ENCODE data around the gene CALML4. TPM values are rescaled to one million over a fixed set of nuclear protein-coding genes. Genes with fewer than 3 reads are reported as not detected.

Gene CALML4
- total and polyA plus RNA-seq, 2 experiments from 2014 or later = 0.54 to 2.4 TPM

DNA sequence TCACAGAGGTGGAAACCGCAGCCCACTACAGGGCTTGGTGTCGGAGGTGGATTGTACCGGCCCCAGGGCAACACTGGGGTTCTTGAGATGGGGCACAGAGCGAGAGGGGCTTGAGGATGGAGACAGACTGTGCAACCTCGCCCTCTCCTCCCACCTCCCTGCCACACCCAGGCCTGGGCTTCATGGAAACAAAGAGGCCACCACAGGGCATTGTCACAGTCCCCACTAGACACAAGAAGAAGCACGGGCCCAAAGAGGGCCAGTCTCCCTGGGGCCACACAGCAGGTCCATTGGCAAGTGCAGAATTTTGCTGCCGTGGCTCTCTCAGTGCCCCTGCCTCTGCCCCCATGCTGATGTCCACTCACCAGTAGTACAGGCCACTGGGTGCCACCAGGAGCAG, 4.1 kb upstream of the CALML4 start:
- Histone ChIP-seq H3K27ac (no peak overlapping the region), H3K4me3 (no peak overlapping the region), H3F3A (ENCODE audit: insufficient read depth) (no peaks in the 10 kb centered on the region), H3K79me2 (ENCODE audit: insufficient read depth) (no peaks in the 10 kb centered on the region), H3K9ac (no peak overlapping the region), H3K4me1 (ENCODE audit: insufficient read depth) (0 out of 2 replicates have a peak, but pooled peaks cover 4% of the 10 kb centered on the region), H4K20me1 (ENCODE audit: insufficient read depth) (no peaks in the 10 kb centered on the region), H3K36me3 (ENCODE audit: low read depth) (no peaks in the 10 kb centered on the region), H3K4me2 (ENCODE audit: unreplicated experiment) (no peak overlapping the region), H3K9me3 (ENCODE audit: low read depth) (no peaks in the 10 kb centered on the region), H3K27me3 (replicated peaks; ENCODE audit: insufficient read depth) (no peaks in the 10 kb centered on the region), H3K9me2 (ENCODE audit: insufficient read depth) (no peaks in the 10 kb centered on the region), H2AFZ (no peak overlapping the region)
- 81 to 85% methylated on average over 7 of the region's 7 CpGs for WGBS, 2 experiments (ENCODE audit: low coverage in 1 of 2, low lambda C conversion rate in 2 of 2, missing lambda C conversion rate in 2 of 2)
- TF ChIP-seq EZH2phosphoT487 (IDR thresholded peaks at IDR 0.05; ENCODE audit: insufficient read depth, low read depth) (no peak), EZH2 (IDR thresholded peaks at IDR 0.05; ENCODE audit: insufficient read depth, poor library complexity, severe bottlenecking) (no peak)
- no peak for DNase-seq
- in situ Hi-C loops (cut with MboI) = no loop called here

DNA sequence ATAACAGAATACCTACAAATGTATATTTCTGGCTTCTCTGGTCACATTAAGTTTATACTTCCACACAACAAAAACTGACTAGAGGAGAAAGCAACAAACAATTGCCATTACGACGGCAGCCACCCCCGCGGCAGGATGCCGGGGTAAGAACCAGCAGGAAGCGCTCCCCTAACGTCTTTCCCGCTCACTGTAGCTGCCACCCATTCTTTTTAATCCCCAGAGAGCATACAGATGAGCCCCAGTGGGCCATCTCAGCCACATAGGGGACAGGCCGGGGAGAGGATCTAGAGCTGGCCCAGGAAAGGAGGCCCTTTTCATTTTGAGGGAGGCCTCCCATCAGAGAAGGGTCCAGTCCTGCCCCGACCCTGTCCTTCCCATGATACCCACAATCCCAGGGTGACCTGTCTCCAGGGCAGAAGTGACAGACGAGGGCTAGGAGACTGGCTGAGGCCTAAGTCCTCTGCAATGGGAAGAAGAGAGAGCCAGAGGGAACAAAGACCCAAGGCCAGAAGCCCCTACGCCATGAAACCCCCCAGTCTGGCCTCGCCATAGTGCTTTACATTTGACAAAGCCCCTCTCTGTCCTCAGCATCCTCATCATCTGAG, 3.6 kb upstream of the CALML4 start:
- Histone ChIP-seq H3K9ac (no peak overlapping the region), H3K4me1 (ENCODE audit: insufficient read depth) (0 out of 2 replicates have a peak, but pooled peaks cover 4% of the 10 kb centered on the region), H3K4me3 (no peak overlapping the region), H3K27me3 (replicated peaks; ENCODE audit: insufficient read depth) (no peaks in the 10 kb centered on the region), H4K20me1 (ENCODE audit: insufficient read depth) (no peaks in the 10 kb centered on the region), H2AFZ (no peak overlapping the region), H3K4me2 (ENCODE audit: unreplicated experiment) (no peak overlapping the region), H3K36me3 (ENCODE audit: low read depth) (no peaks in the 10 kb centered on the region), H3K79me2 (ENCODE audit: insufficient read depth) (no peaks in the 10 kb centered on the region), H3K9me2 (ENCODE audit: insufficient read depth) (no peaks in the 10 kb centered on the region), H3F3A (ENCODE audit: insufficient read depth) (no peaks in the 10 kb centered on the region), H3K27ac (no peak overlapping the region), H3K9me3 (ENCODE audit: low read depth) (no peaks in the 10 kb centered on the region)
- no peak for DNase-seq
- TF ChIP-seq EZH2 (IDR thresholded peaks at IDR 0.05; ENCODE audit: insufficient read depth, poor library complexity, severe bottlenecking) (no peak), EZH2phosphoT487 (IDR thresholded peaks at IDR 0.05; ENCODE audit: insufficient read depth, low read depth) (no peak)
- in situ Hi-C loops (cut with MboI) = no loop called here
- WGBS, 2 experiments (ENCODE audit: low coverage in 1 of 2, low lambda C conversion rate in 2 of 2, missing lambda C conversion rate in 2 of 2) = 97 to 99% methylated on average over 13 of the region's 13 CpGs

DNA sequence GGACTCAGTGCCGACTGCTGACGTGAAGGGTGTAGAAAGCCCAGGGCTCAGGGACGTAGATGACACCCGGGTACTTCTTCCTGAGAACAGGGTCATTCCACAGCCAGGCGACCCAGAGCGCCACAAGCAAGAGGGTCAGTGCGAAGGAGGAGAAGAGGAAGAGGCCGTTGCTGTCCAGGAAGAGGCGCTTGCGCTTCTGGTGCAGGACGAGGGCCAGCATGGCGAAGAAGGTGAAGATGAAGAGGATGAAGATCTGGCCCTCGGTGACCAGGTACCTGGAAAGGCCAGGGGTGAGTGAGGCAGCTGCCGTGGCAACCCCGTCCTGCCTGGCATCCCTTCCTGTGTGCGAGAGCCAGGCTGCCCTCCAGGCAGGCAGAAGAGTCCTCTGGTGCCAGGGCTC, 3.0 kb upstream of the CALML4 start:
- WGBS, 2 experiments (ENCODE audit: low coverage in 1 of 2, low lambda C conversion rate in 2 of 2, missing lambda C conversion rate in 2 of 2) = 95 to 97% methylated on average over 16 of the region's 16 CpGs
- Histone ChIP-seq H3K36me3 (ENCODE audit: low read depth) (no peaks in the 10 kb centered on the region), H3K79me2 (ENCODE audit: insufficient read depth) (no peaks in the 10 kb centered on the region), H3K4me2 (ENCODE audit: unreplicated experiment) (no peak overlapping the region), H3F3A (ENCODE audit: insufficient read depth) (no peaks in the 10 kb centered on the region), H3K9ac (no peak overlapping the region), H3K4me3 (no peak overlapping the region), H3K9me3 (ENCODE audit: low read depth) (no peaks in the 10 kb centered on the region), H3K4me1 (ENCODE audit: insufficient read depth) (0 out of 2 replicates have a peak, but pooled peaks cover 4% of the 10 kb centered on the region), H3K27me3 (replicated peaks; ENCODE audit: insufficient read depth) (no peaks in the 10 kb centered on the region), H3K9me2 (ENCODE audit: insufficient read depth) (no peaks in the 10 kb centered on the region), H3K27ac (no peak overlapping the region), H4K20me1 (ENCODE audit: insufficient read depth) (no peaks in the 10 kb centered on the region), H2AFZ (no peak overlapping the region)
- in situ Hi-C loops (cut with MboI) = no loop called here
- DNase-seq = no peak
- TF ChIP-seq EZH2phosphoT487 (IDR thresholded peaks at IDR 0.05; ENCODE audit: insufficient read depth, low read depth) = no peak
- no peak for TF ChIP-seq EZH2 (IDR thresholded peaks at IDR 0.05; ENCODE audit: insufficient read depth, poor library complexity, severe bottlenecking)

DNA sequence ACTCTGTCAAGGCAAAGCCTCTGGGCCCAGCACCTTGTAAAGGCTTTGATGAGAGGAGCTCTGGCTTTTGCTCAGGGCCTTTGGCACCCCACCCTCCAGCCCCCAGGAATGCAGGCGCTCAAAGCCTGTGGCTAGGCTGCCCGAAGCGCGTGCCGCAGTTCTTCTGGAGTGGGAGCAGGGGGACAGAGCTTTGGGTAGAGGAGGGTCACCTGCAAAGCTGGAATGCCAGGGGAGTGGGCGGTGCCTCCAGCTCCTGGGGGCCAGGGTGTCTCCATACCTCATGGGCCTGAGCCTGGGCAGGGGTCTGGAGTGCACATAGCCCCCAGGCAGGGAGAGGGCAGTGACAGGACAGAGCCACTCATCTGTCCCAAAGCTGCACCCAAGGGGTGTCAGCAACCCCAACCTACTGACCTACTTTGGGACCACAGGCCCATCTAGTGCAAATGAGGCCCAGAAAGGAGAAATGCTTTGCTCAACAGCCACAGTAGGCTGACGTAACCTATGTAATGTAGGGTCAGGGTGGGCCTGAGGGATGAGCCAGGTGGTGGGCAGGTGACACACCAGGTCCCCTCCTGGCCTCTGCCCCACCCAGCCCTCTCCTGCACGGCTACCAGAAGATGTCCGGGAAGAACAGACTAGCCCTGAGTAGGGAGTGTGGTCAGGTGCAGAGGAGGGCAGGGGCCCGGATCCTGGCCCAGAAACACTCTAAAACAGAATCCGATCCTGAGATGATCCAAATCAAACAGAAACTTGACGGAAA, 2.2 kb upstream of the CALML4 start:
- Histone ChIP-seq H3K27ac (no peak overlapping the region), H4K20me1 (ENCODE audit: insufficient read depth) (no peaks in the 10 kb centered on the region), H3K79me2 (ENCODE audit: insufficient read depth) (no peaks in the 10 kb centered on the region), H3K9me3 (ENCODE audit: low read depth) (no peaks in the 10 kb centered on the region), H3K4me3 (no peak overlapping the region), H3K36me3 (ENCODE audit: low read depth) (no peaks in the 10 kb centered on the region), H2AFZ (no peak overlapping the region), H3K9me2 (ENCODE audit: insufficient read depth) (no peaks in the 10 kb centered on the region), H3K9ac (no peak overlapping the region), H3K27me3 (replicated peaks; ENCODE audit: insufficient read depth) (no peaks in the 10 kb centered on the region), H3K4me2 (ENCODE audit: unreplicated experiment) (no peak overlapping the region), H3K4me1 (ENCODE audit: insufficient read depth) (0 out of 2 replicates have a peak, but pooled peaks cover 4% of the 10 kb centered on the region), H3F3A (ENCODE audit: insufficient read depth) (no peaks in the 10 kb centered on the region)
- 77 to 80% methylated on average over 11 to 12 of the region's 12 CpGs for WGBS, 2 experiments (ENCODE audit: low coverage in 1 of 2, low lambda C conversion rate in 2 of 2, missing lambda C conversion rate in 2 of 2)
- no peak for DNase-seq
- in situ Hi-C loops (cut with MboI) = no loop called here
- TF ChIP-seq EZH2phosphoT487 (IDR thresholded peaks at IDR 0.05; ENCODE audit: insufficient read depth, low read depth) (no peak), EZH2 (IDR thresholded peaks at IDR 0.05; ENCODE audit: insufficient read depth, poor library complexity, severe bottlenecking) (no peak)

All from GM23248 (cell line).